Common myeloid progenitor, CD34-positive (primary cell): ENCODE results near the gene FUS.
"Not testable (repeated sequence)": the region's sequence is repeated elsewhere in the genome, so short reads cannot be mapped to it uniquely, and the experiment has no call there.

Experiments
- CTCF ChIA-PET: fragments of 350-600 bp; sonication (Branson Sonifier 250); formaldehyde crosslinking; loops from one replicate; lab custom pipeline; 2021; ENCODE audit warnings: antibody characterized with exemption; lab: Charles Lee
- POLR2A ChIA-PET: fragments of 350-600 bp; sonication (Branson Sonifier 250); formaldehyde crosslinking; loops from one replicate; lab custom pipeline; 2021; ENCODE audit warnings: antibody characterized with exemption; lab: Charles Lee
- DNase-seq, 3 donors: peaks; one replicate each; pipeline versions ENCODE4 v3.0.0 to v3.0.0-alpha.2; 2013
- H3K27ac ChIP-seq, 2 experiments: 1 replicate in 1 of 2; 2 replicates in 1 of 2; pipeline ENCODE4 v1.7.0; 2013; ENCODE audit warnings: inconsistent platforms in 2 of 2, low read length in 2 of 2, mild to moderate bottlenecking in 2 of 2, low read depth in 1 of 2, moderate library complexity in 1 of 2; ENCODE audit not compliant: severe bottlenecking in 2 of 2, insufficient read depth in 1 of 2, poor library complexity in 1 of 2
- H3K27me3 ChIP-seq, 5 experiments: replicated peaks in 2 of 5; 1 replicate in 3 of 5; 2 replicates in 2 of 5; pipeline versions ENCODE4 v1.6.1 to v1.7.0; 2013; ENCODE audit warnings: low read length in 4 of 5, mild to moderate bottlenecking in 2 of 5, moderate library complexity in 2 of 5, inconsistent platforms in 1 of 5; ENCODE audit not compliant: insufficient read depth in 5 of 5, control insufficient read depth in 4 of 5
- H3K36me3 ChIP-seq, 4 experiments: 1 replicate in 2 of 4; 2 replicates in 2 of 4; pipeline versions ENCODE4 v1.6.1 to v1.7.0; 2013; ENCODE audit warnings: low read length in 3 of 4, control low read depth in 1 of 4, mild to moderate bottlenecking in 1 of 4; ENCODE audit not compliant: control insufficient read depth in 4 of 4, insufficient read depth in 4 of 4
- H3K4me1 ChIP-seq, 4 experiments: 1 replicate in 3 of 4; 2 replicates in 1 of 4; pipeline versions ENCODE4 v1.6.1 to v1.7.1; 2013; ENCODE audit warnings: low read length in 3 of 4, mild to moderate bottlenecking in 3 of 4, control low read depth in 1 of 4, inconsistent platforms in 1 of 4, moderate library complexity in 1 of 4; ENCODE audit not compliant: control insufficient read depth in 4 of 4, insufficient read depth in 4 of 4; ENCODE audit errors: control extremely low read depth in 1 of 4
- H3K4me3 ChIP-seq, 7 experiments: 1 replicate in 4 of 7; 2 replicates in 3 of 7; pipeline versions ENCODE4 v1.5.1 to v1.7.0; 2013; ENCODE audit warnings: mild to moderate bottlenecking in 7 of 7, low read length in 6 of 7, moderate library complexity in 6 of 7, inconsistent platforms in 2 of 7, low read depth in 2 of 7, control low read depth in 1 of 7; ENCODE audit not compliant: insufficient read depth in 4 of 7, control insufficient read depth in 1 of 7; ENCODE audit errors: extremely low read depth in 1 of 7
- H3K9me3 ChIP-seq, 5 experiments: 1 replicate in 4 of 5; 2 replicates in 1 of 5; pipeline versions ENCODE4 v1.6.1 to v1.7.1; 2013; ENCODE audit warnings: low read length in 4 of 5, mild to moderate bottlenecking in 2 of 5, inconsistent platforms in 1 of 5, low read depth in 1 of 5, moderate library complexity in 1 of 5; ENCODE audit not compliant: control insufficient read depth in 4 of 5, insufficient read depth in 2 of 5; ENCODE audit errors: control extremely low read depth in 1 of 5
- WGBS: methylation state at CpG from one replicate; pipeline ENCODE4 v1.1.5; 2013; ENCODE audit not compliant: insufficient coverage; 5-methylcytosine and 5-hydroxymethylcytosine counted together

FUS gene

DNA sequence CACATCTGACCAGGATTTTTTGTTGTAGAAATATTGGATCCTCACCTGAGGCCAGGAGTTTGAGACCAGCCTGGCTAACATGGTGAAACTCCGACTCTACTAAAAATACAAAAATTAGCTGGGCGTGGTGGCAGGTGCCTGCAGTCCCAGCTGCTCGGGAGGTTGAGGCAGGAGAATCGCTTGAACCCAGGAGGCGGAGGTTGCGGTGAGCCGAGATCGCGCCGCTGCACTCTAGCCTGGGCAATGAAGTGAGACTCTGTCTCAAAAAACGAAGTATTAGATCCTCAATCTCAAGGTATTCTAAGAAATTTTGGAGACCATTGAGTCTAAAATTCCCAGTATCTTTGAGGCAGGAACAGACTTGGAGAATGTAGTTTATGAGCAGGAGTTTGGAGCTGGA, 15.9 kb downstream of the FUS start:
- H3K36me3 ChIP-seq, result peaks cover 25 to 67% (median 52%) of the 10 kb centered on the region in 4 experiments

GRCh38 chr16:31196324-31197088, 16.6 kb downstream of the FUS start:
- 89% methylated on average over 15 of the region's 17 CpGs for WGBS
- H3K4me1 ChIP-seq, result peaks cover 9 to 39% (median 38%) of the 10 kb centered on the region in 4 experiments
- H3K4me3 ChIP-seq, result no peak overlapping the region
- DNase-seq, result no peak
- H3K27me3 ChIP-seq, result no peaks in the 10 kb centered on the region
- peaks cover 21 to 61% (median 46%) of the 10 kb centered on the region in 4 experiments for H3K36me3 ChIP-seq
- ChIA-PET CTCF (interaction anchor here (0.8 to 1.0 kb wide), 2 partner anchors 40 to 48 kb away, joined by 4 read pairs; no protein-coding TSS in a partner anchor), POLR2A (interaction anchor here (0.6 to 1.6 kb wide), 2 partner anchors 13 to 154 kb away, joined by 3 to 4 read pairs; no protein-coding TSS in a partner anchor)
- no peak overlapping the region for H3K27ac ChIP-seq
- H3K9me3 ChIP-seq, result no peaks in the 10 kb centered on the region

More for the DNA sequence above, 15.9 kb downstream of the FUS start:
- 97% methylated on average over 11 of the region's 11 CpGs for WGBS
- POLR2A ChIA-PET, result interaction anchor here (0.6 to 1.6 kb wide), 3 partner anchors 13 to 155 kb away, joined by 3 to 4 read pairs (median 4); partner anchors contain the start of gene FUS
- not testable (repeated sequence) for DNase-seq, H3K4me3 ChIP-seq, H3K27ac ChIP-seq, H3K9me3 ChIP-seq, H3K27me3 ChIP-seq
- CTCF ChIA-PET, result interaction anchor here (0.8 kb wide), 1 partner anchor 40 kb away, joined by 4 read pairs; no protein-coding TSS in a partner anchor
- H3K4me1 ChIP-seq, result peaks cover 7 to 33% (median 31%) of the 10 kb centered on the region in 4 experiments

DNA sequence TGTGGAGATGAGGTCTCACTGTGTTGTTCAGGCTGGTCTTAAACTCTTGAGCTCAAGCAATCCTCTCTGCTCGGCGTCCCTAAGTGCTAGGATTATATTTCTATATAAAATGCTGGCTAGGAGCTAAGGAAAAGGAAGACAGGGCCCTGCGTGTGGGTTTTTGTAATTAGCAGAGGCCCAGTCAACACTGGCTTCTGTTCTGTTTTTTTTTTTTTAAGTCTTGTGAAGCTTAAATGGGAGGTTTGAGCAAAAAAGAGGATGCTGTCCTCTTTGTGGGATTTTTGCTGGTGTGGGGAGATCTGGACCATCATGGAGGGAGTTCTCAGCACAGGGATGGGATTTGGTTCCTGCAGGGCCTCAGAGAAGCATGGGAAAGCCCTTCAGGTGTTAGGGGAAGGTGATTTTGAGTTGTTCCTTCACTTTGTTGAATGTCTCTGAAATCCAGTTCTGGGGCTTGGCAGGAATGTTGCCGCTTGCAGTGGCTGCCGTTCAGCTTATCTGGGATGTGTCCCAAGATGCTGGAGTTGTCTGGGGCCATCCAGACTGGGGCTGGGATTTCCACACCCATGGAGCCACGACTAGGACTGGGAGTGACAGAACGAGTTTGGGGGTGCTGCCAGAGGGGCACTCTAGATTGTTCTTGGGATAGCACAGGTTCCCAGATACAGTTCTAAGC, 18.4 kb downstream of the FUS start:
- Histone ChIP-seq H3K27me3 (no peaks in the 10 kb centered on the region), H3K4me3 (no peak overlapping the region), H3K36me3 (peaks cover 8 to 42% (median 30%) of the 10 kb centered on the region in 4 experiments), H3K27ac (peak overlapping the region in 1 of 2 experiments; percentile 61), H3K4me1 (peaks cover 9 to 52% (median 46%) of the 10 kb centered on the region in 4 experiments), H3K9me3 (no peaks in the 10 kb centered on the region)
- 72% methylated on average over 6 of the region's 7 CpGs for WGBS
- CTCF ChIA-PET, result interaction anchor here (0.9 to 2.4 kb wide), 3 partner anchors 15 to 246 kb away, joined by 3 to 11 read pairs (median 5); no protein-coding TSS in a partner anchor
- POLR2A ChIA-PET, result interaction anchor here (0.5 to 2.1 kb wide), 4 partner anchors 8 to 202 kb away, joined by 3 to 9 read pairs (median 6); partner anchors contain the start of gene FUS
- no peak for DNase-seq

DNA sequence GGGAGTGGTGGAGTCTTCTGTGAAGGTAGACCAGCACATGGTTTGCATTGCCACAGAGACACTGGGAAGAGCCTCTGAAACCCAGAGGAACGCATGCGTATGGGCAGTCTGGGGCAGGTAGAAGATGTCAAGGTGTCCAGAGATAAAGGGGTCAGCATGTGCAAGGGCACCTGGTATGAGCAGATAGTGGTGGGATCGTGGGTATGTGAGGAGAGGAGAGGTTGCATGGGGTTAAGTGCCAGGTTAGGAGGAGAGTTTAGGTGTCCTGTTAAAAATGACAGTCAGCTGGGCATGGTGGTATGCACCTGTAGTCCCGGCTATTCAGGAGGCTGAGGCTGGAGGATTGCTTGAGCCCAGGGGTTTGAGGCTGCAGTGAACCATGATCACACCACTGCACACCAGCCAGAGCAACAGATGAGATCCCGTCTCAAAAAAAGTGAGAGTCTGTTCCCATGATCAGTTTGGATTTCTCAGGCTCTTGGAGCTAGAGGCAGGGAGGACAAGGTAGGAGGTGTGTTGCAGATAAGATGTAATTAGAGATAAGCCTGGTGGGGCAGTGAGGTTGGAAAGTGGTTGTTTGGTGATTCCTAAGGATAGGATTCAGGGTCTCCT, 19.6 kb downstream of the FUS start:
- H3K4me3 ChIP-seq, result no peak overlapping the region
- CTCF ChIA-PET, result interaction anchor here (2.4 kb wide), 1 partner anchor 245 kb away, joined by 5 read pairs; no protein-coding TSS in a partner anchor

DNA sequence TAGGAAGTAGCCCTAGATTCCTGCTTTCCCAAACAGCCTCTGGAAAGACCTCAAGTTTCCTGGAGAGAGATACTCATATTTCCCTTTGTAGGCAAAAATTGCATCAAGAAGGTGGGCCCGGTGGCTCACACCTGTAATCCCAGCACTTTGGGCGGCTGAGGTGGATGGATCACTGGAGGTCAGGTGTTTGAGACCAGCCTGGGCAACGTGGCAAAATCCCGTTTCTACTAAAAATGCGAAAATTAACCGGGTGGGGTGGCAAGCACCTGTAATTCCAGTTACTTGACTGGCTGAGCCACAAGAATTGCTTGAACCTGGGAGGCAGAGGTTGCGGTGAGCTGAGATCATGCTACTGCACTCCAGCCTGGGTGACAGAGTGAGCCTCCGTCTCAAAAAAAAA, 20.2 kb downstream of the FUS start:
- DNase-seq, H3K4me3 ChIP-seq, H3K9me3 ChIP-seq, H3K27me3 ChIP-seq: not testable (repeated sequence)
- Histone ChIP-seq H3K4me1 (peaks cover 9 to 57% (median 50%) of the 10 kb centered on the region in 4 experiments), H3K36me3 (peaks cover 3 to 25% (median 15%) of the 10 kb centered on the region in 4 experiments), H3K27ac (peak overlapping the region in 1 of 2 experiments; percentile 61)
- 100% methylated on average over 6 of the region's 8 CpGs for WGBS
- CTCF ChIA-PET, result interaction anchor here (0.9 to 2.4 kb wide), 5 partner anchors 16 to 245 kb away, joined by 3 to 8 read pairs (median 5); no protein-coding TSS in a partner anchor
- POLR2A ChIA-PET, result interaction anchor here (0.8 to 1.6 kb wide), 2 partner anchors 20 to 180 kb away, joined by 3 to 12 read pairs; partner anchors contain the start of gene FUS

More for the DNA sequence above, 19.6 kb downstream of the FUS start:
- no peaks in the 10 kb centered on the region for H3K27me3 ChIP-seq
- peaks cover 9 to 57% (median 50%) of the 10 kb centered on the region in 4 experiments for H3K4me1 ChIP-seq
- WGBS, result 88% methylated on average over 3 of the region's 5 CpGs
- peak overlapping the region in 1 of 2 experiments; percentile 61 for H3K27ac ChIP-seq
- H3K36me3 ChIP-seq, result peaks cover 7 to 30% (median 20%) of the 10 kb centered on the region in 4 experiments
- no peak for DNase-seq
- no peaks in the 10 kb centered on the region for H3K9me3 ChIP-seq
- POLR2A ChIA-PET, result interaction anchor here (2.1 kb wide), 1 partner anchor 10 kb away, joined by 8 read pairs; no protein-coding TSS in a partner anchor
